ENCODE results near the gene TGIF2LX.
"Not testable (repeated sequence)": the region's sequence is repeated elsewhere in the genome, so short reads cannot be mapped to it uniquely, and the experiment has no call there.

TGIF2LX gene

GRCh38 chrX:89921665-89922064, at the start of gene TGIF2LX:
Gene TGIF2LX, plus strand, starts transcription at chrX:89921908. Its CDS starts 178 bp downstream, at chrX:89922086.
- not testable (repeated sequence) for H3K4me3 ChIP-seq (ENCODE audit: low read length in 2 of 2); H3K27me3 ChIP-seq (ENCODE audit: control insufficient read depth in 1 of 2, insufficient read depth in 2 of 2, low read length in 2 of 2)

GRCh38 chrX:89922338-89922934, 728 bp downstream of the TGIF2LX start:
- H3K27ac ChIP-seq (ENCODE audit: low read length); H3K4me3 ChIP-seq (ENCODE audit: low read length in 2 of 2); H3K4me1 ChIP-seq (ENCODE audit: control insufficient read depth, insufficient read depth, low read length); H3K36me3 ChIP-seq (ENCODE audit: control insufficient read depth in 2 of 2, insufficient read depth in 2 of 2, low read length in 2 of 2); H3K9ac ChIP-seq (ENCODE audit: low read length in 2 of 2); H3K27me3 ChIP-seq (ENCODE audit: control insufficient read depth in 1 of 2, insufficient read depth in 2 of 2, low read length in 2 of 2); H3K9me3 ChIP-seq (ENCODE audit: control insufficient read depth in 2 of 2, low read length in 2 of 2): not testable (repeated sequence)

More at GRCh38 chrX:89921665-89922064, at the start of gene TGIF2LX:
- H3K4me1 ChIP-seq (ENCODE audit: control insufficient read depth, insufficient read depth, low read length); H3K36me3 ChIP-seq (ENCODE audit: control insufficient read depth in 2 of 2, insufficient read depth in 2 of 2, low read length in 2 of 2); H3K27ac ChIP-seq (ENCODE audit: low read length); H3K9me3 ChIP-seq (ENCODE audit: control insufficient read depth in 2 of 2, low read length in 2 of 2); H3K9ac ChIP-seq (ENCODE audit: low read length in 2 of 2): not testable (repeated sequence)

- not testable (repeated sequence) for H3K9ac ChIP-seq (ENCODE audit: low read length in 2 of 2); H3K36me3 ChIP-seq (ENCODE audit: control insufficient read depth in 2 of 2, insufficient read depth in 2 of 2, low read length in 2 of 2); H3K4me1 ChIP-seq (ENCODE audit: control insufficient read depth, insufficient read depth, low read length); H3K27ac ChIP-seq (ENCODE audit: low read length); H3K27me3 ChIP-seq (ENCODE audit: control insufficient read depth in 1 of 2, insufficient read depth in 2 of 2, low read length in 2 of 2); H3K4me3 ChIP-seq (ENCODE audit: low read length in 2 of 2); H3K9me3 ChIP-seq (ENCODE audit: control insufficient read depth in 2 of 2, low read length in 2 of 2)
Measured at GRCh38 chrX:89943077-89943476, 21.4 kb downstream of the TGIF2LX start.

GRCh38 chrX:89965588-89965987, 43.9 kb downstream of the TGIF2LX start:
- H3K9ac ChIP-seq (ENCODE audit: low read length in 2 of 2); H3K4me3 ChIP-seq (ENCODE audit: low read length in 2 of 2); H3K27ac ChIP-seq (ENCODE audit: low read length); H3K4me1 ChIP-seq (ENCODE audit: control insufficient read depth, insufficient read depth, low read length); H3K36me3 ChIP-seq (ENCODE audit: control insufficient read depth in 2 of 2, insufficient read depth in 2 of 2, low read length in 2 of 2); H3K9me3 ChIP-seq (ENCODE audit: control insufficient read depth in 2 of 2, low read length in 2 of 2); H3K27me3 ChIP-seq (ENCODE audit: control insufficient read depth in 1 of 2, insufficient read depth in 2 of 2, low read length in 2 of 2): not testable (repeated sequence)
